SU-DHL-6 (cell line): ENCODE data around the gene CCNT2.

ENCODE experiments used
- H2AFZ ChIP-seq: fragments of 200-600 bp; sonication (generic); 2 replicates; pipeline ENCODE4 v1.6.1; 2014; ENCODE audit warnings: low read depth, mild to moderate bottlenecking, moderate library complexity, mixed read lengths, antibody characterized with exemption, low read length; ENCODE audit not compliant: severe bottlenecking
- H3F3A ChIP-seq: fragments of 200-600 bp; shearing (Covaris generic); 2 replicates; pipeline ENCODE4 v1.6.0; 2016; ENCODE audit warnings: antibody characterized with exemption, mild to moderate bottlenecking; ENCODE audit not compliant: insufficient read depth
- H3K27ac ChIP-seq: fragments of 200-600 bp; sonication (generic); 2 replicates; pipeline ENCODE4 v1.5.1; 2016; ENCODE audit warnings: low read depth, mild to moderate bottlenecking, low read length, moderate library complexity, mixed read lengths
- H3K27me3 ChIP-seq: fragments of 200-600 bp; sonication (generic), shearing (Covaris generic); 2 replicates; pipeline ENCODE4 v1.6.0; 2014; ENCODE audit warnings: mild to moderate bottlenecking, low read length
- H3K36me3 ChIP-seq: fragments of 200-600 bp; sonication (generic); 2 replicates; pipeline ENCODE4 v1.6.1; 2014; ENCODE audit warnings: mild to moderate bottlenecking, low read length, mixed read lengths
- H3K4me2 ChIP-seq: fragments of 300-600, 200-600 bp; shearing (Covaris generic), sonication (generic); 2 replicates; pipeline ENCODE4 v1.6.0; 2014; ENCODE audit warnings: low read length, low read depth, mild to moderate bottlenecking; ENCODE audit not compliant: poor library complexity, severe bottlenecking
- H3K4me3 ChIP-seq: fragments of 200-600 bp; sonication (generic); 2 replicates; pipeline ENCODE4 v1.5.1; 2014; ENCODE audit warnings: antibody characterized with exemption, low read length, mild to moderate bottlenecking, mixed read lengths; ENCODE audit not compliant: insufficient read depth, poor library complexity, severe bottlenecking
- H3K79me2 ChIP-seq: fragments of 200-600 bp; sonication (generic); 2 replicates; pipeline ENCODE4 v1.6.1; 2014; ENCODE audit warnings: mild to moderate bottlenecking, low read length, moderate library complexity; ENCODE audit not compliant: insufficient read depth
- H3K9ac ChIP-seq: fragments of 200-600 bp; sonication (generic); 2 replicates; pipeline ENCODE4 v1.7.0; 2014; ENCODE audit warnings: mild to moderate bottlenecking, low read length
- H3K9me2 ChIP-seq: fragments of 200-600 bp; sonication (generic); replicated peaks from 2 replicates; pipeline ENCODE4 v1.6.1; 2014; ENCODE audit warnings: low read length; ENCODE audit not compliant: insufficient read depth
- H3K9me3 ChIP-seq: fragments of 200-600 bp; sonication (generic); 2 replicates; pipeline ENCODE4 v1.6.1; 2014; ENCODE audit warnings: low read length, mixed read lengths; ENCODE audit not compliant: insufficient read depth
- H4K20me1 ChIP-seq: fragments of 200-600 bp; sonication (generic); 2 replicates; pipeline ENCODE4 v1.6.1; 2014; ENCODE audit warnings: low read depth, mild to moderate bottlenecking, antibody characterized with exemption, low read length, moderate library complexity, mixed read lengths
- CTCF ChIP-seq: fragments of 200-600 bp; sonication (generic); IDR thresholded peaks from one replicate; pipeline ENCODE4 v1.5.1; 2017; ENCODE audit warnings: antibody characterized with exemption, mild to moderate bottlenecking, low read length, moderate library complexity; ENCODE audit not compliant: insufficient read depth, poor library complexity, severe bottlenecking
- EZH2phosphoT487 ChIP-seq: fragments of 200-600 bp; sonication (generic), shearing (Covaris generic); conservative IDR thresholded peaks from 2 replicates; pipeline ENCODE4 v1.6.1; 2018; ENCODE audit warnings: mild to moderate bottlenecking, antibody characterized with exemption, low read length, moderate library complexity, mixed read lengths

Gene CCNT2

GRCh38 chr2:134884435-134884834 is 34.2 kb upstream of the CCNT2 start:
- Histone ChIP-seq H3K9me3 (no peaks in the 10 kb centered on the region), H3K27ac (no peak overlapping the region), H3F3A (no peaks in the 10 kb centered on the region), H3K4me2 (no peak overlapping the region), H3K4me3 (no peak overlapping the region), H3K36me3 (no peaks in the 10 kb centered on the region), H4K20me1 (no peaks in the 10 kb centered on the region), H3K27me3 (no peaks in the 10 kb centered on the region), H3K9ac (no peak overlapping the region), H2AFZ (no peak overlapping the region), H3K79me2 (no peaks in the 10 kb centered on the region), H3K9me2 (no peaks in the 10 kb centered on the region)
- TF ChIP-seq CTCF: no peak
- no peak for TF ChIP-seq EZH2phosphoT487

- no peak overlapping the region for H3K4me2 ChIP-seq
- H3F3A ChIP-seq: no peaks in the 10 kb centered on the region
- TF ChIP-seq CTCF (no peak), EZH2phosphoT487 (no peak)
- H2AFZ ChIP-seq: no peak overlapping the region
- H3K4me3 ChIP-seq: no peak overlapping the region
- H3K79me2 ChIP-seq: no peaks in the 10 kb centered on the region
- no peak overlapping the region for H3K27ac ChIP-seq
- H3K36me3 ChIP-seq: no peaks in the 10 kb centered on the region
- no peaks in the 10 kb centered on the region for H4K20me1 ChIP-seq
- H3K9me3 ChIP-seq: no peaks in the 10 kb centered on the region
- no peaks in the 10 kb centered on the region for H3K27me3 ChIP-seq
- no peak overlapping the region for H3K9ac ChIP-seq
- no peaks in the 10 kb centered on the region for H3K9me2 ChIP-seq
Measured at GRCh38 chr2:134892282-134893035, 26.2 kb upstream of the CCNT2 start.

GRCh38 chr2:134897932-134898331 is 20.7 kb upstream of the CCNT2 start:
- Histone ChIP-seq H3K9ac (no peak overlapping the region), H3K27me3 (no peaks in the 10 kb centered on the region), H3K9me3 (no peaks in the 10 kb centered on the region), H3F3A (no peaks in the 10 kb centered on the region), H2AFZ (no peak overlapping the region), H3K36me3 (no peaks in the 10 kb centered on the region), H4K20me1 (no peaks in the 10 kb centered on the region), H3K27ac (no peak overlapping the region), H3K4me2 (no peak overlapping the region), H3K9me2 (no peaks in the 10 kb centered on the region), H3K4me3 (no peak overlapping the region), H3K79me2 (no peaks in the 10 kb centered on the region)
- TF ChIP-seq CTCF (peak; percentile 36), EZH2phosphoT487 (no peak)
